Measurements from ENCODE around the gene CNKSR3. TPM values are rescaled to one million over a fixed set of nuclear protein-coding genes. Genes with fewer than 3 reads are reported as not detected.

The CNKSR3 gene
- total RNA-seq, 1 experiment from 2014 or later = 10.3 TPM

- TF ChIP-seq CTCF (conservative IDR thresholded peaks at IDR 0.05; ENCODE audit: low read depth, low read length) (no peak), EZH2 (IDR thresholded peaks at IDR 0.05; ENCODE audit: borderline replicate concordance, low read depth, low read length, poor library complexity, severe bottlenecking) (no peak)
- intact Hi-C loops (cut with micrococcal nuclease; ENCODE audit: unreplicated experiment) = no loop called here
- H3K27me3 ChIP-seq (replicated peaks; ENCODE audit: insufficient read depth, low read depth, low read length, poor library complexity) = no peaks in the 10 kb centered on the region
- CTCF ChIA-PET = no interaction called here
- H3K27ac ChIP-seq (ENCODE audit: low read depth, low read length, poor library complexity, severe bottlenecking) = no peak overlapping the region
- BruUV-seq (replicated peaks) = no TSS peak
- no peaks in the 10 kb centered on the region for H3K36me3 ChIP-seq (ENCODE audit: insufficient read depth, low read length, poor library complexity, severe bottlenecking)
- POLR2A ChIA-PET (ENCODE audit: low non-redundant PET) = no interaction called here
- no peak for DNase-seq (ENCODE audit: low spot score)
- H3K4me1 ChIP-seq (ENCODE audit: insufficient read depth, low read length, poor library complexity, severe bottlenecking) = no peaks in the 10 kb centered on the region
- H3K4me3 ChIP-seq (ENCODE audit: low read depth, low read length, poor library complexity, severe bottlenecking) = no peak overlapping the region
- H3K9me3 ChIP-seq (ENCODE audit: low read depth, low read length, poor library complexity, severe bottlenecking) = no peaks in the 10 kb centered on the region
These were observed 114.6 kb downstream of the CNKSR3 start for GRCh38 chr6:154395878-154396277.

- intact Hi-C loops (cut with micrococcal nuclease; ENCODE audit: unreplicated experiment) = no loop called here
- Histone ChIP-seq H3K4me3 (ENCODE audit: low read depth, low read length, poor library complexity, severe bottlenecking) (no peak overlapping the region), H3K9me3 (ENCODE audit: low read depth, low read length, poor library complexity, severe bottlenecking) (no peaks in the 10 kb centered on the region), H3K4me1 (ENCODE audit: insufficient read depth, low read length, poor library complexity, severe bottlenecking) (no peaks in the 10 kb centered on the region), H3K27me3 (replicated peaks; ENCODE audit: insufficient read depth, low read depth, low read length, poor library complexity) (no peaks in the 10 kb centered on the region), H3K27ac (ENCODE audit: low read depth, low read length, poor library complexity, severe bottlenecking) (no peak overlapping the region), H3K36me3 (ENCODE audit: insufficient read depth, low read length, poor library complexity, severe bottlenecking) (no peaks in the 10 kb centered on the region)
- BruUV-seq (replicated peaks) = no TSS peak
- no peak for DNase-seq (ENCODE audit: low spot score)
- POLR2A ChIA-PET (ENCODE audit: low non-redundant PET) = no interaction called here
- TF ChIP-seq CTCF (conservative IDR thresholded peaks at IDR 0.05; ENCODE audit: low read depth, low read length) (no peak), EZH2 (IDR thresholded peaks at IDR 0.05; ENCODE audit: borderline replicate concordance, low read depth, low read length, poor library complexity, severe bottlenecking) (no peak)
- CTCF ChIA-PET = no interaction called here
These were observed 115.2 kb downstream of the CNKSR3 start for GRCh38 chr6:154395316-154395715.

- CTCF ChIA-PET = no interaction called here
- no peak for TF ChIP-seq CTCF (conservative IDR thresholded peaks at IDR 0.05; ENCODE audit: low read depth, low read length)
- TF ChIP-seq EZH2 (IDR thresholded peaks at IDR 0.05; ENCODE audit: borderline replicate concordance, low read depth, low read length, poor library complexity, severe bottlenecking) = no peak
These were observed 115.9 kb downstream of the CNKSR3 start for GRCh38 chr6:154394571-154394970.

More at GRCh38 chr6:154394571-154394970, 115.9 kb downstream of the CNKSR3 start:
- BruUV-seq (replicated peaks) = no TSS peak
- intact Hi-C loops (cut with micrococcal nuclease; ENCODE audit: unreplicated experiment) = no loop called here
- Histone ChIP-seq H3K36me3 (ENCODE audit: insufficient read depth, low read length, poor library complexity, severe bottlenecking) (no peaks in the 10 kb centered on the region), H3K27ac (ENCODE audit: low read depth, low read length, poor library complexity, severe bottlenecking) (no peak overlapping the region), H3K27me3 (replicated peaks; ENCODE audit: insufficient read depth, low read depth, low read length, poor library complexity) (no peaks in the 10 kb centered on the region), H3K9me3 (ENCODE audit: low read depth, low read length, poor library complexity, severe bottlenecking) (no peaks in the 10 kb centered on the region), H3K4me3 (ENCODE audit: low read depth, low read length, poor library complexity, severe bottlenecking) (no peak overlapping the region), H3K4me1 (ENCODE audit: insufficient read depth, low read length, poor library complexity, severe bottlenecking) (no peaks in the 10 kb centered on the region)
- POLR2A ChIA-PET (ENCODE audit: low non-redundant PET) = no interaction called here
- no peak for DNase-seq (ENCODE audit: low spot score)
